GM12878 (cell line): ENCODE data around the gene VSIG10L2. TPM values are rescaled to one million over a fixed set of nuclear protein-coding genes. Genes with fewer than 3 reads are reported as not detected.

Experiments
- ATAC-seq: fragments of 200-7000 bp; cut with Tn5 transposase; 3 replicates; pipeline ENCODE4 v1.9.1; 2020; ENCODE audit warnings: mild to moderate bottlenecking, moderate library complexity
- BruUV-seq: library from RNA; stranded (reverse); fragments of 400-500 nt; replicated peaks from 2 replicates; lab custom pipeline; 2021; lab: Mats Ljungman, UMichigan
- CTCF ChIA-PET: fragments of 300-600 bp; sonication (Branson Sonifier 250); formaldehyde crosslinking; extraction: SDS; loops from one replicate; lab custom pipeline; 2021; ENCODE audit warnings: inconsistent platforms; lab: Yijun Ruan, JAX
- POLR2A ChIA-PET: fragments of 350-600 bp; formaldehyde crosslinking; extraction: SDS; loops from one replicate; lab custom pipeline; 2021; ENCODE audit warnings: inconsistent platforms; lab: Charles Lee
- RAD21 ChIA-PET: fragments of 300-600 bp; sonication (Branson Sonifier 250); formaldehyde crosslinking; loops from one replicate; lab custom pipeline; 2023; ENCODE audit warnings: antibody characterized with exemption; ENCODE audit not compliant: unreplicated experiment; lab: Charles Lee
- SMC1A ChIA-PET: fragments of 300-600 bp; sonication (Branson Sonifier 250); formaldehyde crosslinking; loops from one replicate; lab custom pipeline; 2023; ENCODE audit not compliant: unreplicated experiment, uncharacterized antibody; lab: Charles Lee
- DNase-seq: peaks from one replicate; pipeline ENCODE4 v3.0.0-alpha.2; 2011; ENCODE audit warnings: low read depth, low spot score
- FAIRE-seq: peaks from 3 replicates; lab custom pipeline; 2011; peaks lifted over from hg19 to GRCh38; lab: Jason Lieb, UNC
- H2AFZ ChIP-seq: 2 replicates; pipeline ENCODE4 v1.6.0; 2011; ENCODE audit warnings: low read depth, low read length, control low read depth; ENCODE audit not compliant: control insufficient read depth
- H3K27ac ChIP-seq: 2 replicates; pipeline ENCODE4 v1.5.1; 2011; ENCODE audit warnings: control low read depth; ENCODE audit not compliant: control insufficient read depth, insufficient read depth
- H3K27me3 ChIP-seq, 2 experiments: replicated peaks in 1 of 2; 2 replicates each; pipeline versions ENCODE4 v1.6.0 to v1.6.1; 2011; ENCODE audit warnings: low read length in 1 of 2; ENCODE audit not compliant: control insufficient read depth in 2 of 2, insufficient read depth in 2 of 2
- H3K36me3 ChIP-seq, 2 experiments: 2 replicates each; pipeline ENCODE4 v1.5.1; 2011; ENCODE audit warnings: low read length in 1 of 2; ENCODE audit not compliant: control insufficient read depth in 2 of 2, insufficient read depth in 2 of 2
- H3K4me1 ChIP-seq: 2 replicates; pipeline ENCODE4 v1.6.1; 2011; ENCODE audit warnings: mild to moderate bottlenecking, low read length, moderate library complexity, mixed read lengths; ENCODE audit not compliant: control insufficient read depth, insufficient read depth
- H3K4me2 ChIP-seq: 2 replicates; pipeline ENCODE4 v1.6.0; 2011; ENCODE audit warnings: control low read depth; ENCODE audit not compliant: control insufficient read depth, insufficient read depth
- H3K4me3 ChIP-seq: fragments of 200-600 bp; sonication (generic); 2 replicates; pipeline ENCODE4 v1.5.1; 2016
- H3K79me2 ChIP-seq: 2 replicates; pipeline ENCODE4 v1.6.0; 2011; ENCODE audit warnings: low read length; ENCODE audit not compliant: control insufficient read depth, insufficient read depth
- H3K9ac ChIP-seq: 2 replicates; pipeline ENCODE4 v1.8.0; 2011; ENCODE audit warnings: low read length, control low read depth, mixed read lengths; ENCODE audit not compliant: control insufficient read depth, insufficient read depth
- H3K9me3 ChIP-seq: replicated peaks from 3 replicates; pipeline ENCODE4 v1.5.1; 2011; ENCODE audit warnings: mild to moderate bottlenecking, low read length; ENCODE audit not compliant: control insufficient read depth, insufficient read depth
- H4K20me1 ChIP-seq: 2 replicates; pipeline ENCODE4 v1.6.0; 2011; ENCODE audit not compliant: control insufficient read depth, insufficient read depth
- DPF2 ChIP-seq: fragments of 450-650 bp; IDR thresholded peaks from 2 replicates; pipeline ENCODE4 v1.6.1; 2017; ENCODE audit warnings: mild to moderate bottlenecking
- FOS ChIP-seq: IDR thresholded peaks from 3 replicates; pipeline ENCODE4 v1.6.1; 2011; ENCODE audit warnings: borderline replicate concordance; ENCODE audit not compliant: insufficient read length; ENCODE audit errors: extremely low read depth
- GATAD2B ChIP-seq: fragments of 450-650 bp; conservative IDR thresholded peaks from 2 replicates; pipeline ENCODE4 v1.6.1; 2017; ENCODE audit warnings: low read depth, mild to moderate bottlenecking, moderate library complexity
- NR2C2 ChIP-seq: IDR thresholded peaks from 2 replicates; pipeline ENCODE4 v1.6.1; 2011; ENCODE audit warnings: borderline replicate concordance, low read depth; ENCODE audit not compliant: control insufficient read depth, insufficient read length
- NRF1 ChIP-seq: conservative IDR thresholded peaks from 2 replicates; pipeline ENCODE4 v1.6.1; 2011; ENCODE audit warnings: mild to moderate bottlenecking, low read depth, low read length, improper control_type of control experiment
- RFX5 ChIP-seq: IDR thresholded peaks from 2 replicates; pipeline ENCODE4 v1.6.1; 2011; ENCODE audit warnings: low read depth, low read length, improper control_type of control experiment
- SIN3A ChIP-seq: IDR thresholded peaks from 2 replicates; pipeline ENCODE4 v1.6.1; 2012; ENCODE audit warnings: low read depth, low read length, improper control_type of control experiment
- TAF1 ChIP-seq: IDR thresholded peaks from 2 replicates; pipeline ENCODE4 v1.6.1; 2011; ENCODE audit warnings: mild to moderate bottlenecking, low read depth, low read length, borderline replicate concordance
- WGBS: methylation state at CpG from one replicate; pipeline ENCODE4 v1.1.6; 2016; ENCODE audit warnings: low lambda C conversion rate; ENCODE audit not compliant: insufficient replicate concordance, insufficient coverage; ENCODE audit errors: missing lambda C conversion rate; 5-methylcytosine and 5-hydroxymethylcytosine counted together
- in situ Hi-C: fragments of 300-500 bp; cut with MboI; formaldehyde crosslinking; loops from 9 replicates; pipeline ENCODE4 v1.14.3; 2018; ENCODE audit warnings: mixed read lengths
- intact Hi-C: fragments of 100-400 bp; cut with micrococcal nuclease; formaldehyde crosslinking; loops from one replicate; pipeline ENCODE4 v1.14.2; 2022; ENCODE audit not compliant: unreplicated experiment
- polyA plus RNA-seq, 11 experiments: library from polyadenylated mRNA; depleted of rRNA in 4 of 11; unstranded in 6 of 11; stranded (reverse) in 5 of 11; fragments of >200 nt; fragmentation: Nextera tagmentation in 4 of 11; fragmentation: Illumina TruSeq in 1 of 11; extraction: Ambion mirVana in 4 of 11; extraction: Trizol in 1 of 11; gene quantifications; 1 replicate in 1 of 11; 2 replicates in 10 of 11; pipeline versions ENCODE4 v1.2.1 to v1.2.3, GENCODE V29; 2011 to 2016; ENCODE audit warnings: inconsistent platforms in 2 of 11, missing spikeins in 2 of 11, low read depth in 1 of 11
- total RNA-seq, 4 experiments: library from RNA; depleted of rRNA in 3 of 4; stranded (reverse); fragments of >200 nt in 3 of 4; fragmentation: Illumina TruSeq in 1 of 4; extraction: Trizol in 1 of 4; gene quantifications; 2 replicates each; pipeline versions ENCODE4 v1.2.1 to v1.2.3, GENCODE V29; 2013 to 2021
- TF ChIP-seq, protein P1 (sequence below): fragments of 450-650 bp; IDR thresholded peaks from 2 replicates; pipeline ENCODE4 v1.6.1; 2016; ENCODE audit warnings: mild to moderate bottlenecking, moderate library complexity, borderline replicate concordance

VSIG10L2 gene
- total and polyA plus RNA-seq, 10 of the 15 experiments (the other 5 are each of a cell fraction or from before 2014, with no cell fraction given) = 0.02 TPM; not detected in 9

DNA sequence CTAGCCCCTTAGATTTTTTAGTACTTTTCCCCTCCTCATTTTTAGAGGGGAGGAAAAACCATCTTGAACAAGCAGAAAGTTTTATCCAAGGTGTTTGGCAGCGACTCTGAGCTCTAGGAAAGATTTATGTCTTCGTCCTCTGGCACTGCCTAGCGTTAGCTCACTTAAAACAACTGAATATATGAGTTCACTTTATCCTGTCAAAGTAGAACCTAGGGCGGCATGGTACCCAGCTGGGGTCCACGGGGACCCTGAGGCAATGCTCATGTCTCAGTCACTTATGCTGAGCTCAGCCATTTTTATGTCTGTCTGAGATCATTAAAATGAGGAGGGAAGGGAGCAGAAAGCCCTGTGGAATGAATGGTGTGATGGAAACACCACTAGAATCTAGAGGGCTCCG is 14.2 kb upstream of the VSIG10L2 start (continued):
- TF ChIP-seq, protein P1, sequence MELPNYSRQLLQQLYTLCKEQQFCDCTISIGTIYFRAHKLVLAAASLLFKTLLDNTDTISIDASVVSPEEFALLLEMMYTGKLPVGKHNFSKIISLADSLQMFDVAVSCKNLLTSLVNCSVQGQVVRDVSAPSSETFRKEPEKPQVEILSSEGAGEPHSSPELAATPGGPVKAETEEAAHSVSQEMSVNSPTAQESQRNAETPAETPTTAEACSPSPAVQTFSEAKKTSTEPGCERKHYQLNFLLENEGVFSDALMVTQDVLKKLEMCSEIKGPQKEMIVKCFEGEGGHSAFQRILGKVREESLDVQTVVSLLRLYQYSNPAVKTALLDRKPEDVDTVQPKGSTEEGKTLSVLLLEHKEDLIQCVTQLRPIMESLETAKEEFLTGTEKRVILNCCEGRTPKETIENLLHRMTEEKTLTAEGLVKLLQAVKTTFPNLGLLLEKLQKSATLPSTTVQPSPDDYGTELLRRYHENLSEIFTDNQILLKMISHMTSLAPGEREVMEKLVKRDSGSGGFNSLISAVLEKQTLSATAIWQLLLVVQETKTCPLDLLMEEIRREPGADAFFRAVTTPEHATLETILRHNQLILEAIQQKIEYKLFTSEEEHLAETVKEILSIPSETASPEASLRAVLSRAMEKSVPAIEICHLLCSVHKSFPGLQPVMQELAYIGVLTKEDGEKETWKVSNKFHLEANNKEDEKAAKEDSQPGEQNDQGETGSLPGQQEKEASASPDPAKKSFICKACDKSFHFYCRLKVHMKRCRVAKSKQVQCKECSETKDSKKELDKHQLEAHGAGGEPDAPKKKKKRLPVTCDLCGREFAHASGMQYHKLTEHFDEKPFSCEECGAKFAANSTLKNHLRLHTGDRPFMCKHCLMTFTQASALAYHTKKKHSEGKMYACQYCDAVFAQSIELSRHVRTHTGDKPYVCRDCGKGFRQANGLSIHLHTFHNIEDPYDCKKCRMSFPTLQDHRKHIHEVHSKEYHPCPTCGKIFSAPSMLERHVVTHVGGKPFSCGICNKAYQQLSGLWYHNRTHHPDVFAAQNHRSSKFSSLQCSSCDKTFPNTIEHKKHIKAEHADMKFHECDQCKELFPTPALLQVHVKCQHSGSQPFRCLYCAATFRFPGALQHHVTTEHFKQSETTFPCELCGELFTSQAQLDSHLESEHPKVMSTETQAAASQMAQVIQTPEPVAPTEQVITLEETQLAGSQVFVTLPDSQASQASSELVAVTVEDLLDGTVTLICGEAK = no peak
- TF ChIP-seq RFX5 (no peak), FOS (no peak), SIN3A (no peak), NRF1 (no peak), GATAD2B (no peak), TAF1 (no peak)

DNA sequence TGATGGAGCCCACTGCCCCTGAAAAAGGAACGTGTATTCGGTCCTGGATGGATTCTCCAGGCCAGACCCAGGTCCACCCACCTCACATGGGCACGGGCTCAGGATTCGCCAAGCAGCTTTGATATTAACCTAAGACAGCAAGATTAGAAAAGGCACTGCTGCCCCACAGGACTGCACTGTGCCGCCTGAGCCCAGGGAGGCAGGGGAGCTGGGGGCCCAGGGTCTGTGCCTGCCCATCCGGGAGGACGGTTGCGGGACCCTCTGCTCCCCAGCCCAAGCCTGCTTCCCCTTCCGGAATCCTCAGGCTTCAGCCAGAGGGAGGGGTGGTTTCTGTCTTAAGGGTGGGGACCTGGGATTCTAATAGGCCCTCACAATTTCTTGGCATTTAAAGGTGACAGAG is 13.5 kb upstream of the VSIG10L2 start:
- Histone ChIP-seq H3K4me1 (no peaks in the 10 kb centered on the region), H2AFZ (no peak overlapping the region), H3K9me3 (no peaks in the 10 kb centered on the region), H3K4me3 (no peak overlapping the region), H3K4me2 (no peak overlapping the region), H3K9ac (no peak overlapping the region), H3K27ac (no peak overlapping the region), H3K27me3 (no peaks in the 10 kb centered on the region; a peak in 1 of 4 replicates), H4K20me1 (no peaks in the 10 kb centered on the region), H3K79me2 (no peaks in the 10 kb centered on the region), H3K36me3 (no peaks in the 10 kb centered on the region)
- intact Hi-C loops (no loop called here), in situ Hi-C loops (no loop called here)
- no peak for DNase-seq
- POLR2A ChIA-PET = no interaction called here
- 40% methylated on average over 9 of the region's 9 CpGs for WGBS
- RAD21 ChIA-PET = interaction anchor here (1.3 kb wide), 1 partner anchor 262 kb away, joined by 5 read pairs; no protein-coding TSS in a partner anchor
- FAIRE-seq = no peak
- BruUV-seq = no TSS peak
- no peak for ATAC-seq
- SMC1A ChIA-PET = interaction anchor here (0.8 to 2.7 kb wide), 2 partner anchors 11 to 261 kb away, joined by 3 to 10 read pairs; no protein-coding TSS in a partner anchor
- TF ChIP-seq DPF2 (no peak), NR2C2 (no peak)
- CTCF ChIA-PET = interaction anchor here (0.9 to 1.9 kb wide), 3 partner anchors 10 to 261 kb away, joined by 3 to 11 read pairs (median 8); no protein-coding TSS in a partner anchor
